ENCODE data around the gene RHOH.

The RHOH gene

DNA sequence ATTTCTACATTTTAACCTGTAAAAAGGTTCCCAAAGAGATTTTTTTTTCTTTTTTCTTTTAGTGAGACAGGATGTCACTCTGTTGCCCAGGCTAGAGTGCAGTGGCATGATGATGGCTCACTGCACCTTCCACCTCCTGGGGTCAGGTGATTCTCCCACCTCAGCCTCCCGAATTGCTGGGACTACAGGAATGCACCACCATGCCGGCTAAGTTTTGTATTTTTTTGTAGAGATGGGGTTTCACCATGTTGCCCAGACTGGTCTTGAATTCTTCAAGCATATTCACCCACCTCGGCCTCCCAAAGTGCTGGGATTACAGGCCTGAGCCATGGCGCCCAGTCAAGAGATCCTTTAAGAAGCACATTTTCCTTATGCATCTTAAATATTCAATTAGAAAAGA lies 12.6 kb downstream of the RHOH start:
- DNase-seq, result no peak

DNA sequence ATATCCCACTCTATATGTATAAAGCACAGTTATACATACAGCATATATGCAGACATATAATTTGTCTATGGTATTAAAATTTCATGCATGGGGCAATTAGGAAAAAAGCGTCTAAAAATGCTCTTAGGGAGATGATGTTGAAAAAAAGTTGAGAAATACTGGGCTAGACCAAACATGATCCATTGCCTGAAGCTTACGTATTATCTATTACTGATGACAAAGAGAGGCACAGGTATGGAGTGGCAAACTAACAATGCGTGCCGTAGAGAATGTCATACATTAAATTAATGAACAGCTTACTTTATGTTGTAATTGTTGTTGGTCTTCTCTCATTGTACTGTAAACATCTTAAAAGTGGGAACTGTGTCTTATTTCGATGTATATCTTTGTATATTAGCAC lies 13.9 kb downstream of the RHOH start:
- DNase-seq, result no peak

DNA sequence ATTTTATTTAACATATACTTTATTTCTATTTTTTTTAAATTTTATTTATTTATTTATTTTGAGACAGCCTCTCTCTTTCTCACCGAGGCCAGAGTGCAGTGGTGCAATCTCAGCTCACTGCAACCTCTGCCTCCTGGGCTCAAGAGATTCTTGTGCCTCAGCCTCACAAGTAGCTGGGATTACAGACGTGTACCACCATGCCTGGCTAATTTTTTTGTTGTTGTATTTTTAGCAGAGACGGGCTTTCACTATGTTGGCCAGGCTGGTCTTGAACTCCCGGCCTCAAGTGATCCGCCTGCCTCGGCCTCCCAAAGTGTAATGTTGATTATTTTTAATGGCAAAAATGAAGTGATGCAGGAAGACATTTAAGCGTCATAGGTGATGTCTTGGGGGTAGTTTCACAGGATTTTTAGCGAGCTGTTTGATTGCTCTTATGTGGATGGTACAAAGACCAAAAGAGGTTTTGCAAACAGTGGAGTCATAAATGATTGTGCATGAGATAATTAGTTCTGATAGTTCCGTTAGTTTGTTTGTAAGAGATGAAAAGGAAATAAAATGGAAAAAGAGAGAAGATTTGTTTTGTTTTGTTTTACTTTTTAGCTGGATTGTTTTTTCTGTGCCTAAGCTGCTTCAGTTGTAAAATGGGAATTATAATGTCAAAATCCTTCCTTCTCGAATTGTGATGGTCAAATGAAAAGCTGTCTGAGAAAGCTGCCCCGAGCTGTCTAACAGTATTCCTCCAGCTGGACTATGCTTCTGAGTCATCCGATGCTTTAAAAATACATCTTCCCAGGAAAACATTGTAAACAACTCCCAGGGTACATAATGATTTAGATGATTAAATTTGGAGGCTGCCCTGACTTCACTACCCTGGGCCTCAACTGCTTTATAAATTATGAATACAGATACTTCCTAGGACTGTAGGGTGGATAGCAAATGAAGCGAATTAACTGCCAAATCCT lies 14.7 kb downstream of the RHOH start:
- DNase-seq, result no peak

DNA sequence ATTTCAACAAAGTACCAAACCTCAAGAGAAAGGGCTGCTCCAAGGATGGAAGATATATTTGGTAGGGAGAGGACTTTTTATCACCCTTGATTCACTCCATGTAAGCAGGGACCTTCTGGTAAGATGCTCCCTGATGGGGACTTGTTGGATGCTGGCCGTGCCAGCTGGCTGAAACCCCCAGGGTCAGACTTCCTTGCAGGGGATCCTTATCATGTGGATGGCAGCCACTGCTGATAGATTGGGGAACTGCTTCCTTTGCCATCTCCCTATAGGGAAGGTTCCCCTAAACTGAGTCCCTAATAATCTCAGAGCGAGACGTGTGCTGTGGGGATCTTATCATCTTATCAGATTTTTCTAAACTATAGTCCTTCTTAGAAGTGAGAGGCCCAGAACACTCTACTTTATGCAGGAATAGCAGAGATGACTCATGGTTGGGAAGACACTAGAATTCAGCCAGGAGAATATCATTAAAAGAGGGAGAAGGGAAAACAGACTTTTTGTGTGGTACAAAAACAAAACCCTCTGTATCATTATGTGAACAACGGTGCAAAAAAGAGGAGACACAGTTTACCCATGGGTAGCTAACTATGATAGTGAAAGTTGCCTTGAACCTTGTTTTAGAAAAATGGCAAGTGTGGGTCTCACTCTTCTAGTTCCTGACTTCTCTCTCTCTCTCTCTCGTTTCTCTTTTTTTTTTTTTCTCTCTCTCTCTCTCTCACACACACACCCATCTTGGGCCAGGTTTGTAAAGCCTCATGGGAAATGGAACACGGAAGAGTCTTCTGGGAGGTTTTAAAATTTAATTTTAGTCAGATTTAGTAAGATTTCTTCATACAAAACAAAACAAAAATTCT lies 16.1 kb downstream of the RHOH start:
- DNase-seq, result no peak

DNA sequence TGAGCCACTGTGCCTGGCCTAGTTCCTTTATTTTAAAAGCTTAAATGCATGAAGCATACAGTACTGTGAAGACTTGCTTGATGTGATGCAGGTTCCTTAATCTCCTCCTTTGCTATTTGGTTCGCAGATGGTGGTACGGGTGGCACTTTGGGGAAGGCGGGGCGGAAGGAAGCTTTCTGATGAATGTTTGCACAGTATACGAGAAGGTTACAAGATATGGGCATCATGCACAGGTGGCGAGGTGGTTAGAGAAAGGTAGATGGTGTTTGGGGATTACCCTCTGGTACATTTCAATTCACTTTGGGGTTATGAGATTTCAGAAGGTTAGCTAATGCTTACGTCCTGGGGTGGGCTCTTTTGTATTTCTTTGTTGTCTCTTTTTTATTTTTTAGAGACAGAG lies 17.2 kb downstream of the RHOH start:
- no peak for DNase-seq

DNA sequence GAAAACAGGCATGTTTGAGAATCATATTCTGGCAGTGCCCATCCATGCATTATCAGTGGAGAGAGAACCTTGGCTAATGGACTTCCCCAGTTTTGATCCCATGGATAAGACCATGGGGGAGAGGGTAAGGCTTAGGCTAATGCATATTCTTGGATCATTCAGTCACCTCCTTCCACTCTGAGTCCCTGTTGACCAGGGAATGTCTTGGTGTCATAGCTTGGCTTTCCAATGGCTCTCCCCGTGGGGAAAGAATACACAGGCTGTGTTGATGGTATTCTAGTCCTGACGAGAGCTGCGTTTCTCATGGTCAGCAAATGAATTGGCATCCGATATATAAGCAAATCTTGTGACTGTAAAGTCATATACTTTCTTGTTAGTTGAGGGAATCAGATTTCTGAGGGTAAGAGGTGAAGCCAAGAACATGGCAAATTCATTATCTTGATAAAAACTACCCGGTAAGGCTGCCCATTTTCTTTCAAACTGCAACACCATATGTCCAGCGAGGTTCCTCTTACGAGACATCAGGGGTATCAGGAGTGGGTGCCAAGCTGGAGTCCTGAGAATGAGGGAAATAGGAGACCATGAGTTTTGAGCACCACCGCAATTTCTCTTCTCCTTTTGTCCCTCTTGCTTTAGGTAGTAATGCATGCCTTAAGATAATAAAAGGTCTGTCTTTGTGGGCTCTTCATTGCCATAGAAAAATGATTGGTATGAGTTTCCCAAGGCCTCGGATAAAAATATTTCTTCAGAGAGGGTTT lies 18.0 kb downstream of the RHOH start:
- DNase-seq, result no peak

DNA sequence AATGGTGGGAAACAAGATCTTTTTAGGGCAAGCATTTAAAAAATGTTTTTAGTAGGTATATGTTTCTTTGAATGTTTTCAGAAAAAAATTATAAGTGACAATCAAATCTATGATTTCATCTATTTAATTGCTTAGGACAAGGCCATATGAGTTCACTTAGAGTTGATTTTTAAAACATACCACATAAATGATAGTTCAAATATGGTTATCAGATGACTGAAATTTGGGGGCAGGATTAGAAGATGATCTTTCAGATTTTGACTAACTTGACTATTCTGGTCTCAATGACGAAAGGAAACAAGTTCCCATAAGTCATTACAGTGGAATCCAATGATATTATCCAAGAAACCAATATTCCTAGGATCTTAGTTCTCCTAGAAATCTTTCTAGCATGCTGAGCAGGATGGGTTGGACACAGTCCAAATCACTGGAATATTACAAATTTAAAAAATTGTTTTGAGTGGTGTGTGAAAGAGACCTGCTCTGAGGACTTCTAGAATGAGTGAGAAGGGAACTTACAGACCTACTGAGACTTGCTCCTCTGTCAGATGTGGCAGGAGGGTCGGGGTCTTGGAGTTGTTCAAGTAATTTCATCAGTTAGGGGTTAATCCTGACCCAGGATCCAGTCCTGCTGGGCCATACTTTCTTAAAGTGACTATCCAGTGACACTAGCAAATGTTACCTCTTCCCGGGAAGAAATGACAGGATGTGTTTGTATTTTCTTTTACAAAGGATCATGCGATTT lies 20.0 kb downstream of the RHOH start:
- DNase-seq, result no peak

DNA sequence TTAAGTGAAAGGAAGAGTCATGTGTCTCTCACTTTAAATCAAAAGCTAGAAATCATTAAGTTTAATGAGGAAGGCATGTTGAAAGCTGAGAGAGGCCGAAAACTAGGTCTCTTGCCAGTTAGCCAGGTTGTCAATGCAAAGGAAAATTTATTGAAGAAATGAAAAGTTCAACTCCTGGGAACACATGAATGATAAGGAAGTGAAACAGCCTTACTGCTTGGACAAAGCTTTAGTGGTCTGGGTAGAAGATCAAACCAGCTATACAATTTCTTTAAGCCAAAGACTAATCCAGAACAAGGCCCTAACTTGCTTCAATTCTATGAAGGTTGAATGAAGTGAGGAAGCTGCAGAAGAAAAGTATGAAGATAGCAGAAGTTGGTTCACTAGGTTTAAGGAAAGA lies 24.9 kb downstream of the RHOH start:
- no peak for DNase-seq

DNA sequence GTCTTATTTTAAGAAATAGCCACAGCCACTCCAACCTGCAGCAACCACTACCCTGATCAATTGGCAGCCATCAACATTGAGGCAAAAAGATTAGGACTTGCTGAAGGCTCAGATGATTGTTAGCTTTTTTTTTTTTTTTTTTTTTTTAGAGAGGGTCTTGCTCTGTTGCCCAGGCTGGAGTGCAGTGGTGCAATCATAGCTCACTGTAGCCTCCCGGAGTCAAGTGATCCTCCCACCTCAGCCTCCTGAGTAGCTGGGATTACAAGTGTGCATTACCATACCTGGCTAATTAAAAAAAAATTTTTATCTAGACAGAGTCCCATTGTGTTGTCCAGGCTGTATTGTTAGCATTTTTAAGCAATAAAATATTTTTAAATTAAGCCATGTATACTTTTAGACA lies 26.5 kb downstream of the RHOH start:
- DNase-seq, result no peak

DNA sequence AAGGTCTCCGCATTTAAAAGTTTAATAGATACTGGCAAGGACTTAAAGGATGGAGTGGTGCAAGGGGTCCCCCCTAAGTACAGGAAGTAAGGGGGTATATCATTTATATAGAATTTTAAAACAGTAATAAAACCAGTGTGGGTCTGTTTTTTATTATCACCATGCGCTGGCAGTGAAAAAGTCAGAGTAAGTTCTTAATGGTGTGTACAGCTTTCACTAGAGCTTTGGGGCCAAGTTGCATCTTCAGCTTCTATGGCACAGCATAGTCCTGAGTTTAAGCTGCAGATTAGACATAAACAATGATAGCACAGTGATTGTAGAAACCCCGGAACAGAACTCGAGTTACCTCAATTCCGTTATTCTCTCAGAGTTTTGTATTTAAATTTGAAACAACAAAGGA lies 27.6 kb downstream of the RHOH start:
- no peak for DNase-seq

DNA sequence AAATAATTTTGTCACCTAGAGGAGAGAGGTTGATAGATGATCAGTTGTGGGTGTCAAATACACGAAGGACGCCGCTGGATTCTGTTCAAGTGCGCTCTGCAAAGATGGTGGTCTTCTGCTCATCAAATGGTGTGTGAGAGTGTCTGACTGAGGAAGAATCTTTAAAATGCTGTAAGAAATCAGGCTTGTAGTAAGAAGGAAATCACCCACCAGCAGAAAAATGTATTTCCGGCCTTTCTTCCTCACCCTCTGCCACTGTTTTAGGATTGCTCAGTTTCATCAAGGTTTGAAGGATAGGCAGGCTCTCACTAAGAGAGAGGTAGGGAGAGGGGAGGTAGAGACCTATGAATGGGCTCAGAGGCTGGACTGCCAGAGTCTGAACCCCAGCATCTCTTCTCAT lies 28.7 kb downstream of the RHOH start:
- DNase-seq, result no peak

DNA sequence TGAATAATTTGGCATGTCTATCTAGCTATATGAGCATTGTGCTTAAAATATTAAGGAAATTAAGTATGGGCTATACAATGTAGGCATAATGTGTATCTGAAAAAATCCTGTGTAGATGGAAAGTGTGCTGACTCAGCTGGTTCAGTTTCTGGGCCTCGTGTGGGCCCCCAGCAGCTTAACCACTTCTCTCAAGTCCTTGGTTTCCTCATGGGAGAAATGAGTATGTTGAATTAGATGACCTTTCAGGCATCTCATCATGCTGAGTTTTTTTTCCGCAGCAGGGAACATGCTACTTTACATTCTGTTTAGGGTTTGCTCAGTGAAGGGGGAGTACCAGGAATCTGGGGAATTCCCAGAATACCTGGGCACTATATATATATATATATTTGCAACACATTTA lies 30.5 kb downstream of the RHOH start:
- no peak for DNase-seq

DNA sequence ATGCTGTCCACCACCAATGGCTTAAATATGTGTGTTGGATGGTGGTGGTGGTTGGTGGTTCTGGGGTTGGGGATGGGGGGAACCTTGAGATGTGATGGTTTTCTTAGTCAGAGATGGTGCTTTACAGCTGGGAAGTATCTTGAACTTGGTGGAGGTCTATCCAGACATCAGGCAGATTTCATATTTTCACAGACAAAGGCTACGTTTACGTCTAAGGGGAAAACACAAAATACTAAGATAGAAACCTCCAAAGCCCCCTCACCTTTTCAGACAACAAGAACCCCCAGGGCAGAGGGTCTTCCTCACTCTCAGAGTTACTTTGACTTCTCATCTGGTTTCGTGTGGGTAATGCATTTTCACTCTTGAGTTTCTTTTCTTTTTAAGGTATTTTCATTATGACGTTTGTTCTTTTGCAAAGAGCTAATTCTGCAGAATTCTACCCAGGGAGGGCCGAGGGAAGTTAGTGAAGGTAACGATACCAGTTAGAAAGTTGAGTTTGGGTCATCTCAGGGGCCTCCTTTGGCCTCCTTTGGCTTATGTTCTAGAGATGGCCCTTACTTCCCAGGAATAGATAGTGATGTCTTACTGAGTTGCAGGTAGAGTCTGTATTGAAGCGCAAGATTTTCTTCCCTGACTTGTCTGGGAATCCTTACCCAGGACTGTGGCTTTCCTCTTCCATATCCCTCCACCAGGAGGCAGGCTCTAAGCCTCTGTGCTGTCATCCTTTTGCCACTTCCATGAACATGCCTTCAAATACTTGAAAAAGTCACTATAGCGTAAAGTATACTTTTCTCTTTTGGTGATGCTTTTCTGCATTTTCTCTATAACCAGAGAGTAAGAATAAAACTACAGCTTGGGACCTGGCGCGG lies 31.9 kb downstream of the RHOH start:
- no peak for DNase-seq

DNA sequence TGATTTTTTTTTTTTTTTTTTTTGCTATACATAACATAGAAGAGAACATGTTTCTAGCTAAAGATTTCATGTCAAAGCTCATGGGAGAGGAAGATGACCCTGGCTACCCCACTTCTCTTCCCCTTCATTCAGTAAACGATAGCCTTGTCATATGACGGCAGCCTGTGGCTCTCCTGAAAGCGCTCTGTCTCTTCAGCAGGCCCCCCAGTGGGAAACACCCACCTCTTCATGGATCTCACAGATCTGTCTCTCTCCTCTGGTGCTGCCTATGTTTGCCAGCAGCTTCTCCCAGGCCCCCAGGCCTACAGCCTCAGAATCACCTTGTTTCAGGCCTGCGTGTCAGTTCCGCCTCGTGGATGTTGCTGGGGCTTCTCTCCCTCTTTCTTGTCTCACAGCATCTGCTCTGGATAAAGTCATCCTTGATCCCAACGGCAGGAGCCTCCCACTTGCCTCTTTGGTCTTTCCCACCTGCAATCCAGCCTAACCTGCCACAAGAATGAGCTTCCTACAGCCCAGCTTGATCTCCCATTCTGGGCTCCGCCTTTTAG lies 34.6 kb downstream of the RHOH start:
- DNase-seq, result no peak

DNA sequence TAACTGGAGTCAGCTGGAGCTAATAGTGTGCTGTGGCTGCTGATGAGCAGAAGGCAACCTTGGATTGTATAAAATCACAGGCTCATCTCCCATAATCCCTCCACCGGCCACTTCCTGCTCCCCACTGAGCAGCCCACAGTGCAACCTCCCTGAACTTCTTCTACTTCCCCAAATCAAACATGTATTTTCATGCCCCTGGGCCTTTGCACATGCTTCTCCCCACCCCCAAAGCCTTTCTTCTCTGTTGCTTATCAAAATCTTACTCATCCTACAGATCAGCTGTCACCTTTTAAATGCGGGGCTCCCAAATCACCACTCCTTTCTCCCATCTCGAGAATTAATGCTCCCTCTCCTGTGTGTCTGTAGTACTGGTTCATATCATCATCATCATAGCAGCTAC lies 35.8 kb downstream of the RHOH start:
- no peak for DNase-seq

DNA sequence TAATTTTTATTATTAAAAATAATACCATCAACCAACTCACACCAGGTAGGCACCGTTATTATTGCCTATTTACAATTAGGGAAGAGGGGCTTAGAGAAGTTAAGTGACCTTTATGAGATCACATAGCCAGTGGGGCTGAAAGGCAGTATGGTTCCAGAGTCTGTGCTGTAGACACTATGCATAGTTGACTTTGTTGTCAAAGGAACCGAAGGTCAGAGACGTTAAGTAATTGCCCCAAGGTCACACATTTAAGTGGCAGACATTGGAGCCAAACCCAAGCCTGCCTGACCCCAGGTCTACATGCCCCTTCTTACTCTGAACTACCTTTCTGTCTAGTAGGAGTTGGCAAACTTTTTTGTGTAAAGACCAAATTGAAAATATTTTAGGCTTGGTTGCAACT lies 36.4 kb downstream of the RHOH start:
- no peak for DNase-seq

DNA sequence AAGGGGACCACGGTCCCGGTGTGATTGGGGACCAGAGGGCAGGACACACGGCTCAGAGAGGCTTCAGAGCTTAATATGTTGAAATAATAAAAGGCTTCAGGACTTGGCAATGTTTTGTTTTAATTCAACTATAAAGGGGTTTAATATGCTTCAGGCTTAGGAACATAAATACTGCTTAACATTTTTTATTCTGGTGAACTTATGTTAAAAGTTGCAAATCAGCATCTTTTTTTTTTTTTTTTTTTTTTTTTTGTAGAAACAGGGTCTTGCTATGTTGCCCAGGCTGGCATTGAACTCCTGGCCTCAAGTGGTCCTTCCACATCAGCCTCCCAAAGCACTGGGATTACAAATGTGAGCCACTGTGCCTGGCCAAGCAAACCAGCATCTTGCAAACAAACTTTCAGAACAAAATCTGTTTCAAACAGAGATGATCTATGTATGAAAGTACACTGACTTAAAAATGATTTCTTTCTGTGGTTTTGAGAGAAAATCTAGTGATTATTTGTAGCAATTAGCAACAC lies 37.7 kb downstream of the RHOH start:
- DNase-seq, result no peak

DNA sequence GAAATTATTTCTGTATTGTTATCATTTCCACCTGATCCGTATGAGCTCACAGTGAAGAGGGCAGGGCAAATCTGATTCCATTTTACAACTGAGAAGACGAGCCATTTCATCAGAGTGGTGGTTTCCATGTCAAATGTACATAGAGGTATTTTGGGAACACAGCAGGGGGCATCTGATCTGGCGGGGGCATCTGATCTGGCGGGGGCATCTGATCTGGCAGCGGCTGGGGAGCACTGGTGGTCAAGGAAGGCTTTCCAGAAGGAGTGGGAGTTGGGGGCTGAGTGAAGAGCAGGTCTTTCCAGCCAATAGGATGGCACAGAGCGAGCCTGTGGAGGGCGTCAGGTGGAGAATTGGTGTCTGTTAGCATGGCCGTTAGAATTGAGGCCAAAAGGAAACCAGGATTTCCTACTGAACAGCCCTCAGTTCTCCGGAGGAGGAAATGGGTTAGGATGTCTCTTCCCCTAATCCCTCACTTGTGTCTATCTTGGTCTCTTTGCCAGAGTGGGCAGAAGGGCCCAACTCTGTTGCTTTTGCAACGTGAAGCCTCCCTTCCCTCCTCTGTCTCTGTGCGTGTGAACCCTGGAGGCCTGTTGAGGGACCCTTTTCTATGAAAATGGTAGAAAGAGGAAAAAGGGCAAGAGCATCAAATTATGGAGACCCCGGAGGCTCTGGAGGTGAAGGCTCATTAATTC lies 41.3 kb downstream of the RHOH start:
- DNase-seq, result no peak

DNA sequence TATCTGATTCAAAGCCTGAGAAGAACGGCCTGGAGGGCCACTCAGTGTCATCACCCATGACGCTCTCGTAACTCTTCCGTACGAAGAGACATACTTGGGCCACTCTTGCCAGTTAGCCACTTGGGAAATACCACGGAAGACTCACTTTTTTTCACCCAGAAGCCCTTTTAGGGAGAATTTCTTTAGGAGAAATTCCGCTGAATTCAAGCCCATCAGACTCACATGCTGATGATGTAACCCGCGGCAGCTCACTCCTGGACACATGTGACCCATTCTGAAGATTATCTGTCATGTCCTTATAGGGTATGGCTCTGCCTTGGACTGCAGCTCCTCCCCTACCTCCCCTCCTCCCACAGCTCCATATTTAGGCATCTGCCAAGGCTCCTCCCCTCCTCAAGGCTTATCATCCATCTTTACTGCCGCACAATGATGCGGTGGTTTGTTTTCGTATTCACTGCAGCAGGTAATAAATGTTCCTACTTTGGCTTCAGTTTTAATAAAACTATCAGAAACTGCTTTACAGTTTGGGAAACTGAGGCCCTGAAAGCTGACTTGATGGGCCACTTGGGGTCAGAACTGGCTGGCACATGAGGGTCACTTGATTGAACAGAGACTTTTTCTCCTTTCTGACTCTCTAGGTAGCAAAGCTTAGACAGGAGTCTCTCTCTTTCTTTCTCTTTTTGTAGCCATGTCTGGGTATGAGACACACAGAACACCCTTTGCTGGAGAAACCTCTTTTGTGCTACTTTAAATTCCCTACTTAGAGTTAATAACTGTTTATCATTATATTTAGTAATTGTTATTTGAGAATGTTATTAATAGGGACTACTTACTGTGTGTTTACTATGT lies 42.1 kb downstream of the RHOH start:
- no peak for DNase-seq
